Activated naive CD8-positive, alpha-beta T cell (primary cell): ENCODE results near the gene FAM241A.

Source experiments
- H3K27ac Mint-ChIP-seq: one replicate; pipeline ENCODE4 v1.8.0; 2021; ENCODE audit warnings: mixed read lengths
- H3K27me3 Mint-ChIP-seq: one replicate; pipeline ENCODE4 v1.8.0; 2021; ENCODE audit warnings: mixed read lengths
- H3K36me3 Mint-ChIP-seq: one replicate; pipeline ENCODE4 v1.8.0; 2021; ENCODE audit warnings: mixed read lengths
- H3K4me1 Mint-ChIP-seq: one replicate; pipeline ENCODE4 v1.8.0; 2021; ENCODE audit warnings: low read depth, mixed read lengths
- H3K4me3 Mint-ChIP-seq: one replicate; pipeline ENCODE4 v1.8.0; 2021; ENCODE audit warnings: mild to moderate bottlenecking, mixed read lengths
- H3K9me3 Mint-ChIP-seq: one replicate; pipeline ENCODE4 v1.8.0; 2021; ENCODE audit warnings: low read depth, mixed read lengths

Gene FAM241A

GRCh38 chr4:112238833-112239232 is 93.6 kb downstream of the FAM241A start:
- Mint-ChIP-seq H3K9me3 (no peaks in the 10 kb centered on the region), H3K4me3 (no peak overlapping the region), H3K36me3 (peaks cover 14% of the 10 kb centered on the region), H3K27me3 (no peaks in the 10 kb centered on the region), H3K4me1 (peaks cover 52% of the 10 kb centered on the region), H3K27ac (no peak overlapping the region)
